OCI-LY3 (cell line): ENCODE measurements around the gene PRDM16.

Experiments
- H2AFZ ChIP-seq: fragments of 200-600, 300-600 bp; shearing (Covaris generic); 2 replicates; pipeline ENCODE4 v1.6.0; 2014; ENCODE audit warnings: antibody characterized with exemption, low read depth, low read length
- H3K27ac ChIP-seq: fragments of 200-600, 300-600 bp; sonication (generic); 2 replicates; pipeline ENCODE4 v1.5.1; 2014; ENCODE audit warnings: mild to moderate bottlenecking, low read length, moderate library complexity, mixed read lengths
- H3K27me3 ChIP-seq: fragments of 200-600, 300-600 bp; sonication (generic); 2 replicates; pipeline ENCODE4 v1.6.1; 2014; ENCODE audit warnings: low read depth, low read length, mixed read lengths
- H3K36me3 ChIP-seq: fragments of 200-600, 300-600 bp; sonication (generic); replicated peaks from 2 replicates; pipeline ENCODE3; 2014; ENCODE audit warnings: low read depth, low read length, mixed read lengths
- H3K4me1 ChIP-seq: fragments of 300-600, 200-600 bp; sonication (generic); 2 replicates; pipeline ENCODE4 v1.6.1; 2014; ENCODE audit warnings: low read length, mixed read lengths
- H3K4me2 ChIP-seq: fragments of 200-600, 300-600 bp; sonication (generic); 2 replicates; pipeline ENCODE4 v1.6.1; 2014; ENCODE audit warnings: low read length, mixed read lengths
- H3K4me3 ChIP-seq: fragments of 300-600, 200-600 bp; sonication (generic); 2 replicates; pipeline ENCODE4 v1.5.1; 2014; ENCODE audit warnings: antibody characterized with exemption, mild to moderate bottlenecking, low read length, moderate library complexity
- H3K79me2 ChIP-seq: fragments of 300-600, 200-600 bp; shearing (Covaris generic); 2 replicates; pipeline ENCODE4 v1.6.1; 2014; ENCODE audit warnings: mild to moderate bottlenecking, low read length, mixed read lengths
- H3K9ac ChIP-seq: fragments of 300-600, 200-600 bp; shearing (Covaris generic); 2 replicates; pipeline ENCODE4 v1.6.0; 2014; ENCODE audit warnings: mild to moderate bottlenecking, low read length, moderate library complexity
- H3K9me3 ChIP-seq: fragments of 200-600, 300-600 bp; shearing (Covaris generic); 2 replicates; pipeline ENCODE4 v1.6.1; 2014; ENCODE audit warnings: low read length, mixed read lengths; ENCODE audit not compliant: insufficient read depth
- H4K20me1 ChIP-seq: fragments of 200-600, 300-600 bp; sonication (generic); 2 replicates; pipeline ENCODE4 v1.6.1; 2016; ENCODE audit warnings: low read length, mixed read lengths; ENCODE audit not compliant: insufficient read depth
- CTCF ChIP-seq: fragments of 200-600, 300-600 bp; sonication (generic); IDR thresholded peaks from 2 replicates; pipeline ENCODE4 v1.5.1; 2014; ENCODE audit warnings: antibody characterized with exemption, low read length, low read depth
- EZH2phosphoT487 ChIP-seq: fragments of 200-600 bp; shearing (Covaris generic); IDR thresholded peaks from 2 replicates; pipeline ENCODE4 v1.6.1; 2018; ENCODE audit warnings: antibody characterized with exemption, mixed run types, low read depth

Gene PRDM16

DNA sequence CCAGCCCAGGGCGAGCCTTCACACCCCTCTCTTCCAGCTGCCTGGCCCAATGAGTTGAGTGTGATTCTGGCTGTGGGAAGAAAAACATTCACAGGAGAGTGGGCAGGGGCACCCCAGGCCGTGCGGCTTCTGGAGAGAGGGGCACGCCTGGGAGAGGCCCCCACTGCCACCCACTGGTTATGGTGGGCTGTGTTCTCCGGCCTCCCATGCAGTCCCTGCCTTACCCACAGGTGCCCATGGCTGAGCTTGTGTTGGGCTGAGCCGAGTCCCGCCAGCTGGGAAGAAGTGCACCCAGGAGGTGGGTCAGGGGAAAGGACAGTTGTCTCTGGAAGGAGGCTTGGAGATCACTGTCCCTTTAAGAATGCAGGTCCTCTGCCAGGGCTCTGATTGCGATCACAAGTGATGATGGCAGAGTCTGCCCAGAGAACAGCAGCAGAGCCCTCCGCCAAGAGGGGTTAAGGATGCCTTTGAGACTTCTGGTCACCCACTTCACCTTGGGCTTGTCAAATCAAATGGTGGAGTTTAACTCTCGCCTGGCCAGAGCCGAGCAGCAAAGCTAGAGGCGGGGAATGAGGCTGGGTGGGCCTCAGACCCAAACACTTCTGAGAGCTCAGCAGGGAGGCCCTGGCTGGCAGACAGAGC is 260.8 kb downstream of the PRDM16 start:
- Histone ChIP-seq H3K4me1 (no peaks in the 10 kb centered on the region), H3K27me3 (no peaks in the 10 kb centered on the region), H3K79me2 (no peaks in the 10 kb centered on the region), H3K9ac (no peak overlapping the region), H3K9me3 (no peaks in the 10 kb centered on the region), H3K4me3 (no peak overlapping the region), H3K36me3 (no peaks in the 10 kb centered on the region), H2AFZ (no peak overlapping the region), H3K4me2 (no peak overlapping the region), H3K27ac (no peak overlapping the region), H4K20me1 (no peaks in the 10 kb centered on the region)
- TF ChIP-seq EZH2phosphoT487: no peak
- TF ChIP-seq CTCF: no peak

GRCh38 chr1:3330771-3331245 is 261.8 kb downstream of the PRDM16 start:
- H3K4me3 ChIP-seq: no peak overlapping the region
- H2AFZ ChIP-seq: no peak overlapping the region
- H3K4me1 ChIP-seq: no peaks in the 10 kb centered on the region
- H3K27me3 ChIP-seq: no peaks in the 10 kb centered on the region
- H3K9ac ChIP-seq: no peak overlapping the region
- no peak for TF ChIP-seq CTCF
- no peak for TF ChIP-seq EZH2phosphoT487
- H3K27ac ChIP-seq: no peak overlapping the region
- no peaks in the 10 kb centered on the region for H3K9me3 ChIP-seq
- H3K4me2 ChIP-seq: no peak overlapping the region
- H3K79me2 ChIP-seq: no peaks in the 10 kb centered on the region
- no peaks in the 10 kb centered on the region for H4K20me1 ChIP-seq
- H3K36me3 ChIP-seq: no peaks in the 10 kb centered on the region

DNA sequence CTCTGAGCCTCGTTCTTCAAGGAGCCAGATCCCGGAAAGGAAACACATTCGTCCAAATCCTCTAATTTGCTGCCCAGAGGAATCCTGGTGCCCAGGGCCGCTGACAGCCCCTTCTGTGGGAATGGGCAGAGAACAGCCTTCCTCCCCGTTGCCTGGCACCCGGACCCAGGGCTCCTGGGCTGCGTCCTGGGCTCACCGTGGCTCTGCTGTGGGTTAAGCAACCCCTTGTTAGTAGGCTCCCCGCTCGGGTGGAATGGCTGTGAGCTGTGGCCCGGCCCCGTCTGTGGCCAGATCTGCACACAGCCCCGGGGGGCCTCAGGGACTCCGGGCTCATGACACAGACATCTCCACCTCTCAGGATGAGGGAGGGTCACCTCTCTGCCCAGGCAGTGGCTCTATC is 262.6 kb downstream of the PRDM16 start:
- Histone ChIP-seq H3K27ac (no peak overlapping the region), H3K4me2 (no peak overlapping the region), H3K9ac (no peak overlapping the region), H3K4me3 (no peak overlapping the region), H3K4me1 (no peaks in the 10 kb centered on the region), H4K20me1 (no peaks in the 10 kb centered on the region), H3K79me2 (no peaks in the 10 kb centered on the region), H2AFZ (no peak overlapping the region), H3K36me3 (no peaks in the 10 kb centered on the region), H3K27me3 (no peaks in the 10 kb centered on the region), H3K9me3 (no peaks in the 10 kb centered on the region)
- no peak for TF ChIP-seq EZH2phosphoT487
- TF ChIP-seq CTCF: no peak

DNA sequence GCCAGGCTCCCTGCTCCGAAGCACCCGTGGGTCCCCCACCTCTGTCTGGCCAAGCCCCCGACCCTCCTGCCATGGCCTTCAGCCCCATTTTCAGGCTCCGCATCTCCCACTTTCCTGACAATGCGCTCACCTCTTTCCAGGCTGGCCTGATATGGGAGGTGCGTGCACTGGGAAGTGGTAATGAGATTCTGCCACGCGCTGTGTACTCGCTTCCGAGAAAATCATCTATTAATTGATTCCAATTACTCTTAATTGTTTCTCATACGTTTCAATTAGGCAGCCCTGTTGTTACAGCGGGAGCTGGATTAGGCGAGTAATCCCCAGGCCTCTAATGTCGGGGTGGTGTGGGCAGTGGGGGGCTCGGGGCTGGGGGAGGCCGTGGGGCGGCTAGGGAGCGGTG is 263.0 kb downstream of the PRDM16 start:
- no peak overlapping the region for H2AFZ ChIP-seq
- H3K27ac ChIP-seq: no peak overlapping the region
- no peaks in the 10 kb centered on the region for H3K36me3 ChIP-seq
- no peaks in the 10 kb centered on the region for H3K79me2 ChIP-seq
- TF ChIP-seq EZH2phosphoT487 (no peak), CTCF (no peak)
- no peaks in the 10 kb centered on the region for H3K27me3 ChIP-seq
- H3K4me1 ChIP-seq: no peaks in the 10 kb centered on the region
- H3K9me3 ChIP-seq: no peaks in the 10 kb centered on the region
- H3K9ac ChIP-seq: no peak overlapping the region
- no peak overlapping the region for H3K4me3 ChIP-seq
- no peak overlapping the region for H3K4me2 ChIP-seq
- H4K20me1 ChIP-seq: no peaks in the 10 kb centered on the region
